Right atrium auricular region (tissue), 2 donors: ENCODE results near the gene ERC2. TPM values are rescaled to one million over a fixed set of nuclear protein-coding genes. Genes with fewer than 3 reads are reported as not detected.

Source experiments
- DNase-seq: peaks from one replicate; pipeline ENCODE4 v3.0.0-alpha.2; 2019; ENCODE audit warnings: low spot score
- H3K27ac ChIP-seq, 2 donors: fragments of 200-600 bp; sonication (generic); 1 replicate in 1 of 2; 2 replicates in 1 of 2; pipeline ENCODE4 v1.5.1; 2016 to 2019
- H3K27me3 ChIP-seq, 2 donors: fragments of 200-600 bp; sonication (generic); one replicate each; pipeline versions ENCODE4 v1.5.1 to v1.6.0; 2017 to 2019
- H3K36me3 ChIP-seq: fragments of 200-600 bp; sonication (generic); one replicate; pipeline ENCODE4 v1.5.1; 2016
- H3K4me1 ChIP-seq, 2 donors: fragments of 200-600 bp; sonication (generic); one replicate each; pipeline versions ENCODE4 v1.5.1 to v1.6.0; 2017 to 2019
- H3K4me3 ChIP-seq, 2 donors: fragments of 200-600 bp; sonication (generic); 1 replicate in 1 of 2; 2 replicates in 1 of 2; pipeline ENCODE4 v1.5.1; 2017 to 2019; ENCODE audit warnings: mild to moderate bottlenecking in 1 of 2, moderate library complexity in 1 of 2
- H3K9me3 ChIP-seq, 2 donors: fragments of 200-600 bp; sonication (generic); one replicate each; pipeline ENCODE4 v1.5.1; 2019
- CTCF ChIP-seq, 2 donors: fragments of 200-600 bp; sonication (generic); IDR thresholded peaks; one replicate each; pipeline ENCODE4 v1.5.1; 2019; ENCODE audit warnings: antibody characterized with exemption in 2 of 2
- total RNA-seq, 2 donors: library from RNA; depleted of rRNA; stranded (reverse); fragments of >200 nt; gene quantifications; one replicate each; pipeline ENCODE4 v1.1.0, GENCODE V29; 2016

The ERC2 gene
- total RNA-seq, 2 donors from 2014 or later, result 2.9 to 4.0 TPM

- H3K27ac ChIP-seq, result no peak overlapping the region
- no peaks in the 10 kb centered on the region for H3K27me3 ChIP-seq
- no peak for DNase-seq
- TF ChIP-seq CTCF (IDR thresholded peaks at IDR 0.05), result no peak
- H3K4me1 ChIP-seq, result no peaks in the 10 kb centered on the region
- H3K4me3 ChIP-seq, result no peak overlapping the region
- H3K36me3 ChIP-seq, result no peaks in the 10 kb centered on the region
- H3K9me3 ChIP-seq, result no peaks in the 10 kb centered on the region
Measured at GRCh38 chr3:55498520-55498919, 969.7 kb downstream of the ERC2 start.

- no peaks in the 10 kb centered on the region for H3K9me3 ChIP-seq
- no peaks in the 10 kb centered on the region for H3K4me1 ChIP-seq
- no peak for DNase-seq
- no peak overlapping the region for H3K27ac ChIP-seq
- H3K36me3 ChIP-seq, result no peaks in the 10 kb centered on the region
- H3K27me3 ChIP-seq, result no peaks in the 10 kb centered on the region
- no peak overlapping the region for H3K4me3 ChIP-seq
- no peak for TF ChIP-seq CTCF (IDR thresholded peaks at IDR 0.05)
Measured at GRCh38 chr3:55497250-55497649, 971.0 kb downstream of the ERC2 start.

- no peak for TF ChIP-seq CTCF (IDR thresholded peaks at IDR 0.05)
- no peaks in the 10 kb centered on the region for H3K9me3 ChIP-seq
- no peak overlapping the region for H3K27ac ChIP-seq
- H3K36me3 ChIP-seq, result no peaks in the 10 kb centered on the region
- DNase-seq, result no peak
- H3K4me3 ChIP-seq, result no peak overlapping the region
- no peaks in the 10 kb centered on the region for H3K27me3 ChIP-seq
- H3K4me1 ChIP-seq, result peaks cover 0 to under 1% of the 10 kb centered on the region in 2 donors
Measured at GRCh38 chr3:55494976-55495375, 973.3 kb downstream of the ERC2 start.

- TF ChIP-seq CTCF (IDR thresholded peaks at IDR 0.05), result no peak
Measured at GRCh38 chr3:55492976-55493375, 975.3 kb downstream of the ERC2 start.

GRCh38 chr3:55491296-55491816 lies 976.9 kb downstream of the ERC2 start:
- no peaks in the 10 kb centered on the region for H3K27me3 ChIP-seq
- no peaks in the 10 kb centered on the region for H3K36me3 ChIP-seq
- DNase-seq, result no peak
- peaks cover 0 to 28% of the 10 kb centered on the region in 2 donors for H3K4me1 ChIP-seq
- no peak overlapping the region for H3K27ac ChIP-seq
- no peak for TF ChIP-seq CTCF (IDR thresholded peaks at IDR 0.05)
- no peak overlapping the region for H3K4me3 ChIP-seq
- no peaks in the 10 kb centered on the region for H3K9me3 ChIP-seq

More at GRCh38 chr3:55492976-55493375, 975.3 kb downstream of the ERC2 start:
- no peaks in the 10 kb centered on the region for H3K36me3 ChIP-seq
- peaks cover 0 to 16% of the 10 kb centered on the region in 2 donors for H3K4me1 ChIP-seq
- no peak overlapping the region for H3K27ac ChIP-seq
- H3K9me3 ChIP-seq, result no peaks in the 10 kb centered on the region
- no peak overlapping the region for H3K4me3 ChIP-seq
- DNase-seq, result no peak
- no peaks in the 10 kb centered on the region for H3K27me3 ChIP-seq

GRCh38 chr3:55490276-55490913 lies 977.9 kb downstream of the ERC2 start:
- H3K27ac ChIP-seq, result no peak overlapping the region
- peaks cover 0 to 36% of the 10 kb centered on the region in 2 donors for H3K4me1 ChIP-seq
- H3K9me3 ChIP-seq, result no peaks in the 10 kb centered on the region
- no peak overlapping the region for H3K4me3 ChIP-seq
- TF ChIP-seq CTCF (IDR thresholded peaks at IDR 0.05), result no peak
- no peaks in the 10 kb centered on the region for H3K27me3 ChIP-seq
- DNase-seq, result no peak
- H3K36me3 ChIP-seq, result no peaks in the 10 kb centered on the region
